Right lobe of liver (tissue), 6 donors: ENCODE results near the gene KBTBD6. TPM values are rescaled to one million over a fixed set of nuclear protein-coding genes. Genes with fewer than 3 reads are reported as not detected.

Experiments
- ATAC-seq, 4 donors: fragments of 200-7000 bp; cut with Tn5 transposase; one replicate each; pipeline ENCODE4 v1.9.1; 2020; ENCODE audit warnings: mild to moderate bottlenecking in 4 of 4, moderate library complexity in 4 of 4
- DNase-seq, 3 donors: peaks; one replicate each; pipeline ENCODE4 v3.0.0-alpha.2; 2020
- H3K27ac ChIP-seq, 3 donors: fragments of 200-600 bp; one replicate each; pipeline ENCODE4 v1.8.0; 2022
- H3K27me3 ChIP-seq, 2 donors: fragments of 200-600 bp; one replicate each; pipeline ENCODE4 v1.8.0; 2022
- H3K36me3 ChIP-seq, 4 donors: fragments of 200-600 bp; sonication (generic) in 1 of 4; one replicate each; pipeline versions ENCODE4 v1.5.1 to v1.8.0; 2017 to 2022; ENCODE audit warnings: control low read depth in 1 of 4
- H3K4me1 ChIP-seq, 4 donors: fragments of 200-600 bp; sonication (generic) in 1 of 4; one replicate each; pipeline versions ENCODE4 v1.5.1 to v1.8.0; 2017 to 2022; ENCODE audit warnings: control low read depth in 1 of 4
- H3K4me3 ChIP-seq, 3 donors: fragments of 200-600 bp; one replicate each; pipeline ENCODE4 v1.8.0; 2022
- H3K9me3 ChIP-seq, 4 donors: fragments of 200-600 bp; sonication (generic) in 1 of 4; one replicate each; pipeline versions ENCODE4 v1.5.1 to v1.8.0; 2017 to 2022; ENCODE audit warnings: control low read depth in 1 of 4
- POLR2A ChIP-seq: fragments of 450-650 bp; IDR thresholded peaks from one replicate; pipeline ENCODE4 v1.6.1; 2017; ENCODE audit warnings: antibody characterized with exemption, mild to moderate bottlenecking
- WGBS: methylation state at CpG from one replicate; pipeline ENCODE4 v1.1.6; 2018; ENCODE audit warnings: low coverage, low lambda C conversion rate; ENCODE audit not compliant: insufficient coverage; ENCODE audit errors: missing lambda C conversion rate; 5-methylcytosine and 5-hydroxymethylcytosine counted together
- intact Hi-C, 2 donors: fragments of 100-400 bp; cut with DNase I; formaldehyde crosslinking; loops; one replicate each; pipeline versions ENCODE4 v1.11.2 to v1.14.1; 2022
- total RNA-seq, 6 experiments: library from RNA; depleted of rRNA in 2 of 6; stranded (reverse); fragments of >200 nt in 2 of 6; fragmentation: NEBNext Ultra II Directional in 3 of 6; extraction: Animal tissue kit (Norgen Biotek cat#: 25700) in 3 of 6; gene quantifications; one replicate each; pipeline versions ENCODE4 v1.1.0 to v1.2.4, GENCODE V29; 2016 to 2023
- TF ChIP-seq, protein P1 (sequence below), 4 donors: fragments of 200-600 bp in 3 of 4; fragments of 450-650 bp in 1 of 4; IDR thresholded peaks; one replicate each; pipeline versions ENCODE4 v1.5.1 to v1.8.0; 2016 to 2022; ENCODE audit warnings: antibody characterized with exemption in 4 of 4, mild to moderate bottlenecking in 2 of 4
- donor health status: DM: no; HTN: yes; CAD: no.
- donor health status: DM: no; HTN: no; CAD: no.
- donor health status: DM: no; HTN: no; CAD: no.
- donor health status: DM: no; HTN: yes; CAD: no.
- donor health status: DM: no; HTN: yes; CAD: no.

Gene KBTBD6
- total RNA-seq, 6 experiments from 2014 or later = 2.3 to 4.7 (median 3.7) TPM

DNA sequence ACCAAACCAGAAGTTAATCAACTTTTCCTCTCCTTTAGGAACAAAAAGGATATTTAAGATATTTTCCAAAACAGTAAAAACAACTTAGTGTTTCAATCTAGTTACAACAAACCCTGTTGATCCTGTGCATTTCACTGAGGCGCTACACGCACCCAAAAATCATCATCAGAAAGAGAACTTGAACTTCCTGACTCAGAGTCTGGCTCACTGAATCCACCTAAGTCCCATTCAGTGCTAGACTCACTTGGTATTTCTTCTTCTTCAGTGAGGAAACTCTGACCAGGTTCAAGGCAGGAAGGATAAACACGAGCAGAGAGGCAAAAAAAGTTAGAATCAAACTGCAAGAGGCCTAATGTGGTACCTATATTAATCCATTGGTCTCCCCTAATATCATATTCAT, 2.2 kb downstream of the KBTBD6 start:
- Histone ChIP-seq H3K27ac (no peak overlapping the region), H3K36me3 (no peaks in the 10 kb centered on the region), H3K27me3 (no peaks in the 10 kb centered on the region), H3K4me1 (peaks cover 0 to 15% (median 0%) of the 10 kb centered on the region in 4 donors), H3K9me3 (no peaks in the 10 kb centered on the region), H3K4me3 (no peak overlapping the region)
- DNase-seq = no peak
- no peak for ATAC-seq
- intact Hi-C loops = loop anchor here (10.0 kb wide), 1 partner anchor 64 kb away; the partner anchor contains the start of gene KBTBD7 (in 2 of the 2)
- TF ChIP-seq, protein P1, sequence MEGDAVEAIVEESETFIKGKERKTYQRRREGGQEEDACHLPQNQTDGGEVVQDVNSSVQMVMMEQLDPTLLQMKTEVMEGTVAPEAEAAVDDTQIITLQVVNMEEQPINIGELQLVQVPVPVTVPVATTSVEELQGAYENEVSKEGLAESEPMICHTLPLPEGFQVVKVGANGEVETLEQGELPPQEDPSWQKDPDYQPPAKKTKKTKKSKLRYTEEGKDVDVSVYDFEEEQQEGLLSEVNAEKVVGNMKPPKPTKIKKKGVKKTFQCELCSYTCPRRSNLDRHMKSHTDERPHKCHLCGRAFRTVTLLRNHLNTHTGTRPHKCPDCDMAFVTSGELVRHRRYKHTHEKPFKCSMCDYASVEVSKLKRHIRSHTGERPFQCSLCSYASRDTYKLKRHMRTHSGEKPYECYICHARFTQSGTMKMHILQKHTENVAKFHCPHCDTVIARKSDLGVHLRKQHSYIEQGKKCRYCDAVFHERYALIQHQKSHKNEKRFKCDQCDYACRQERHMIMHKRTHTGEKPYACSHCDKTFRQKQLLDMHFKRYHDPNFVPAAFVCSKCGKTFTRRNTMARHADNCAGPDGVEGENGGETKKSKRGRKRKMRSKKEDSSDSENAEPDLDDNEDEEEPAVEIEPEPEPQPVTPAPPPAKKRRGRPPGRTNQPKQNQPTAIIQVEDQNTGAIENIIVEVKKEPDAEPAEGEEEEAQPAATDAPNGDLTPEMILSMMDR (IDR thresholded peaks at IDR 0.05) = no peak
- no peak for TF ChIP-seq POLR2A
- 68% methylated on average over 3 of the region's 3 CpGs for WGBS

DNA sequence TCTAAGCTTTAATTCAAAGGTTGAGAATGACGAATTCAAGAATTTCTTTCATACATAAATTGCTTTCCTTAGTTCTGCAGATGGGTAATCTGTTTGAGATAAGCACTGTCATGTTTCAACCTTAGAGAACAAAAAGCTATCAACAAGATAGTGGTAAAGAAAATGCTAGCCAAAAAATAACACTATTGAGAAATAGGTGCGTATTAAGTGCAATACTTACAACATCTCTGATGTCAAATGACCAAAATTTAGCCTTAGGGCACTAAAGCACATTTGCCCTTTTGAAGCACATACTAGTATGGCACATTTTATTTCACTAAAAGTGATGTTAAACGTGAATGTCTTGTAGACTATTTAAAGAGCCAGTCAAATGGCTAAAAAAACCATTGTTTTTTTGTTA, 4.9 kb downstream of the KBTBD6 start:
- ATAC-seq = no peak
- 47% methylated on average over 3 of the region's 3 CpGs for WGBS
- intact Hi-C loops = no loop called here

GRCh38 chr13:41122838-41123237, 9.8 kb downstream of the KBTBD6 start:
- no peak for DNase-seq
- Histone ChIP-seq H3K9me3 (no peaks in the 10 kb centered on the region), H3K4me3 (no peak overlapping the region), H3K27me3 (no peaks in the 10 kb centered on the region), H3K36me3 (no peaks in the 10 kb centered on the region), H3K4me1 (no peaks in the 10 kb centered on the region), H3K27ac (no peak overlapping the region)
- TF ChIP-seq POLR2A = no peak
- TF ChIP-seq, protein P1 (IDR thresholded peaks at IDR 0.05) = no peak
- WGBS = 79% methylated on average over 2 of the region's 2 CpGs
- no peak for ATAC-seq
- intact Hi-C loops = no loop called here

More for the DNA sequence above, 4.9 kb downstream of the KBTBD6 start:
- no peak for DNase-seq
- Histone ChIP-seq H3K27me3 (no peaks in the 10 kb centered on the region), H3K4me1 (peaks cover 0 to 8% (median 0%) of the 10 kb centered on the region in 4 donors), H3K9me3 (no peaks in the 10 kb centered on the region), H3K27ac (no peak overlapping the region), H3K4me3 (no peak overlapping the region), H3K36me3 (no peaks in the 10 kb centered on the region)
- TF ChIP-seq POLR2A = no peak
- TF ChIP-seq, protein P1 (IDR thresholded peaks at IDR 0.05) = no peak

- Histone ChIP-seq H3K36me3 (no peaks in the 10 kb centered on the region), H3K4me1 (no peaks in the 10 kb centered on the region), H3K4me3 (no peak overlapping the region), H3K9me3 (no peaks in the 10 kb centered on the region), H3K27me3 (no peaks in the 10 kb centered on the region), H3K27ac (no peak overlapping the region)
- WGBS = 90% methylated on average over 4 of the region's 4 CpGs
- ATAC-seq (no peak), DNase-seq (no peak)
- intact Hi-C loops = no loop called here
- no peak for TF ChIP-seq POLR2A
- TF ChIP-seq, protein P1 (IDR thresholded peaks at IDR 0.05) = no peak
Observed at GRCh38 chr13:41117869-41118268, 14.7 kb downstream of the KBTBD6 start.

DNA sequence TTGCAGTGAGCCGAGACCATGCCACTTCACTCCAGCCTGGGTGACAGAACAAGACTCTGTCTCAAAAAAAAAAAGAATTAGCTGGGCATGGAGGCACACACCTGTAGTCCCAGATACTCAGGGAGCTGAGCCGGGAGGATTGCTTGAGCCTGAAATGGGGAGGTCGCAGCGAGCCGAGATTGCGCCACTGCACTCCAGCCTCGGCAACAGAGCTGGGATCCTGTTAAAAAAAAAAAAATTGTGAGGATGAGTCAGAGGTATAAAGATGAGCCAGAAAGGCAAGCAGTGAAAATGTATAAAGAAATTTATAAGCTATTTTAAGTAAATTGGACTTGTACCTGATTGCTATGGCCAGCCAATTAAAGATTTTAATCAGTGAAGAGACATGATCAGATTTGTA, 21.1 kb downstream of the KBTBD6 start:
- TF ChIP-seq, protein P1 (IDR thresholded peaks at IDR 0.05) = no peak
- TF ChIP-seq POLR2A = no peak
- no peak for ATAC-seq
- intact Hi-C loops = no loop called here
- Histone ChIP-seq H3K36me3 (no peaks in the 10 kb centered on the region), H3K27ac (no peak overlapping the region), H3K4me3 (no peak overlapping the region), H3K9me3 (no peaks in the 10 kb centered on the region), H3K27me3 (no peaks in the 10 kb centered on the region), H3K4me1 (no peaks in the 10 kb centered on the region)
- DNase-seq = no peak
- WGBS = 78% methylated on average over 7 of the region's 7 CpGs
